ELF-1 (cell line): ENCODE measurements around the gene ZNF491.
"Not testable (repeated sequence)": the region's sequence is repeated elsewhere in the genome, so short reads cannot be mapped to it uniquely, and the experiment has no call there.

Source experiments
- DNase-seq: peaks from one replicate; pipeline ENCODE4 v3.0.0-alpha.2; 2016; ENCODE audit warnings: low read depth, low spot score

The ZNF491 gene

GRCh38 chr19:11806354-11807098 is 8.2 kb downstream of the ZNF491 start:
- DNase-seq: no peak

- DNase-seq: no peak
Observed at GRCh38 chr19:11807099-11807380, 8.7 kb downstream of the ZNF491 start.

GRCh38 chr19:11813703-11814028 is 15.3 kb downstream of the ZNF491 start:
- no peak for DNase-seq

- peak; percentile 97 for DNase-seq
Observed at GRCh38 chr19:11814029-11814699, 15.8 kb downstream of the ZNF491 start, which contains the start of gene ZNF440. Gene ZNF440, plus strand, starts transcription at chr19:11814273. Its CDS starts 175 bp downstream, at chr19:11814448.

- DNase-seq: peak; percentile 42
Observed at GRCh38 chr19:11814700-11815035, 16.3 kb downstream of the ZNF491 start.

GRCh38 chr19:11821474-11822109 is 23.3 kb downstream of the ZNF491 start:
- DNase-seq: no peak

- not testable (repeated sequence) for DNase-seq
Observed at GRCh38 chr19:11828957-11829876, 30.9 kb downstream of the ZNF491 start.

GRCh38 chr19:11832253-11832912 is 34.1 kb downstream of the ZNF491 start:
- no peak for DNase-seq

- no peak for DNase-seq
Observed at GRCh38 chr19:11833541-11833940, 35.2 kb downstream of the ZNF491 start.

- not testable (repeated sequence) for DNase-seq
Observed at GRCh38 chr19:11835626-11836066, 37.3 kb downstream of the ZNF491 start.

- no peak for DNase-seq
Observed at GRCh38 chr19:11843722-11844121, 45.4 kb downstream of the ZNF491 start.

GRCh38 chr19:11847615-11848014 is 49.3 kb downstream of the ZNF491 start:
- DNase-seq: peak; percentile 41

- DNase-seq: no peak
Observed at GRCh38 chr19:11848200-11848593, 49.9 kb downstream of the ZNF491 start.

- DNase-seq: peak; percentile 1
Observed at GRCh38 chr19:11848594-11849469, 50.5 kb downstream of the ZNF491 start, which contains the start of gene ZNF439. Gene ZNF439, plus strand, starts transcription at chr19:11848726. Its CDS starts 142 bp downstream, at chr19:11848868.

GRCh38 chr19:11850289-11850688 is 52.0 kb downstream of the ZNF491 start:
- not testable (repeated sequence) for DNase-seq

GRCh38 chr19:11853358-11853757 is 55.0 kb downstream of the ZNF491 start:
- DNase-seq: no peak

- DNase-seq: no peak
Observed at GRCh38 chr19:11856596-11857250, 58.4 kb downstream of the ZNF491 start.
